Ishikawa (cell line): ENCODE measurements around the gene A1BG.
A peak's percentile ranks its signal among the peaks of the same experiment; 100 is the strongest.

Source experiments
- CEBPB ChIP-seq: IDR thresholded peaks from 2 replicates; pipeline ENCODE4 v1.6.1; 2012
- EP300 ChIP-seq: IDR thresholded peaks from 2 replicates; pipeline ENCODE4 v1.6.1; 2012; ENCODE audit warnings: borderline replicate concordance
- FOXM1 ChIP-seq: IDR thresholded peaks from 2 replicates; pipeline ENCODE4 v1.6.1; 2012; ENCODE audit warnings: low read depth, borderline replicate concordance
- RAD21 ChIP-seq: IDR thresholded peaks from 2 replicates; pipeline ENCODE4 v1.6.1; 2012; ENCODE audit warnings: low read depth
- TF ChIP-seq, protein P1 (sequence below): IDR thresholded peaks from 2 replicates; pipeline ENCODE4 v1.6.1; 2012

DNA sequence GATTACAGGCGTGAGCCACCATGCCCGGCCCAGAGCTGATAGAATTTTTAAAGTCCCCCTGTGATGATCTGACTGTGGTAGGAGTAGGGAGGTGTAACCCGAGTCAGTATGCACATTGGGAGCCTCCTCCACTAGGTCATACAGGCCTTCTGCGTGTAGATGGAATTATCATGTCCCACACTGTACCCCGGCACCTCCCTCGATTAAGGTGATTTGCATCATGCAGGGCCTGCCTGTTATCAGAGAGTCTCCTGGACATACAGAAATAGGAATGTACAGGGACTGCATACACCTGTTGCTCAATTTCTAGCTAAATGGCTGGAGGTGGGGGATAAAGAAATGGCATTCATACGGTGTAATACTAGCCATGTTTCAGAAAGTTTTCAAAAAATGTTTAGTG is 49.0 kb downstream of the A1BG start:
- TF ChIP-seq EP300 (no peak), FOXM1 (no peak), CEBPB (0 out of 2 replicates have a peak, but pooled peaks have one; percentile 15), RAD21 (no peak)
- TF ChIP-seq, protein P1, sequence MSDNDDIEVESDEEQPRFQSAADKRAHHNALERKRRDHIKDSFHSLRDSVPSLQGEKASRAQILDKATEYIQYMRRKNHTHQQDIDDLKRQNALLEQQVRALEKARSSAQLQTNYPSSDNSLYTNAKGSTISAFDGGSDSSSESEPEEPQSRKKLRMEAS = no peak
